ENCODE data around the gene ERI3. TPM values are rescaled to one million over a fixed set of nuclear protein-coding genes. Genes with fewer than 3 reads are reported as not detected.

The ERI3 gene
- total RNA-seq, 1 experiment from 2014 or later = 74.2 TPM

DNA sequence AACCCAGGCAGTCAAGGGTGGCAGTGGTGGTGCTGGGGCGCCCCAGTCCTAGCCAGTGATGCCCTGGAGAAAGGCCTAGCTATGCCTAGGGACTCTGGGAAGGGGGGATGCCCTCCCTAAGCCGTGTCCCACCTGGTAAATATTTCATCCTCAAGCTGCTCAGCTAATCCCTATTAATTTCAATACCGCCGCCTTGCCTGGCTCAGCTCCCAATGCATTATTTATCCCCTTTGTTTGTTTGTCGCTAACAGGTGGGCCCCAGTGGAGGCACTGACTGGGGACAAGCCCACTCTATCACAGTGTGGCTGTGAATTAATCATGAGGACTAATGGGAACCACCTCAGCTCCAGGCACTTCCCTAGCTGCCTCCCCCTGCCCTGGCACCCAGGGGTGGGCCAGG is 119.2 kb downstream of the ERI3 start:
- ChIA-PET RAD21 (ENCODE audit: low non-redundant PET in 1 of 2, low total read pairs in 2 of 2, uncharacterized antibody in 2 of 2, unreplicated experiment in 2 of 2) (no interaction called here), CTCF (no interaction called here), POLR2A (no interaction called here)
- intact Hi-C loops (cut with micrococcal nuclease) = loop anchor here (5.0 kb wide), 1 partner anchor 144 kb away; no protein-coding TSS in a partner anchor
- DNase-seq (ENCODE audit: low read depth, low spot score) (no peak), ATAC-seq (no peak)
- TF ChIP-seq, protein P1, sequence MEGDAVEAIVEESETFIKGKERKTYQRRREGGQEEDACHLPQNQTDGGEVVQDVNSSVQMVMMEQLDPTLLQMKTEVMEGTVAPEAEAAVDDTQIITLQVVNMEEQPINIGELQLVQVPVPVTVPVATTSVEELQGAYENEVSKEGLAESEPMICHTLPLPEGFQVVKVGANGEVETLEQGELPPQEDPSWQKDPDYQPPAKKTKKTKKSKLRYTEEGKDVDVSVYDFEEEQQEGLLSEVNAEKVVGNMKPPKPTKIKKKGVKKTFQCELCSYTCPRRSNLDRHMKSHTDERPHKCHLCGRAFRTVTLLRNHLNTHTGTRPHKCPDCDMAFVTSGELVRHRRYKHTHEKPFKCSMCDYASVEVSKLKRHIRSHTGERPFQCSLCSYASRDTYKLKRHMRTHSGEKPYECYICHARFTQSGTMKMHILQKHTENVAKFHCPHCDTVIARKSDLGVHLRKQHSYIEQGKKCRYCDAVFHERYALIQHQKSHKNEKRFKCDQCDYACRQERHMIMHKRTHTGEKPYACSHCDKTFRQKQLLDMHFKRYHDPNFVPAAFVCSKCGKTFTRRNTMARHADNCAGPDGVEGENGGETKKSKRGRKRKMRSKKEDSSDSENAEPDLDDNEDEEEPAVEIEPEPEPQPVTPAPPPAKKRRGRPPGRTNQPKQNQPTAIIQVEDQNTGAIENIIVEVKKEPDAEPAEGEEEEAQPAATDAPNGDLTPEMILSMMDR (IDR thresholded peaks at IDR 0.05 in 2 of 3, conservative IDR thresholded peaks at IDR 0.05 in 1 of 3; ENCODE audit: borderline replicate concordance in 1 of 3, insufficient read depth in 1 of 3, low read depth in 2 of 3, low read length in 2 of 3) = no peak
- TF ChIP-seq CBX3 (IDR thresholded peaks at IDR 0.05; ENCODE audit: low read depth) = no peak
- TF ChIP-seq, protein P2, sequence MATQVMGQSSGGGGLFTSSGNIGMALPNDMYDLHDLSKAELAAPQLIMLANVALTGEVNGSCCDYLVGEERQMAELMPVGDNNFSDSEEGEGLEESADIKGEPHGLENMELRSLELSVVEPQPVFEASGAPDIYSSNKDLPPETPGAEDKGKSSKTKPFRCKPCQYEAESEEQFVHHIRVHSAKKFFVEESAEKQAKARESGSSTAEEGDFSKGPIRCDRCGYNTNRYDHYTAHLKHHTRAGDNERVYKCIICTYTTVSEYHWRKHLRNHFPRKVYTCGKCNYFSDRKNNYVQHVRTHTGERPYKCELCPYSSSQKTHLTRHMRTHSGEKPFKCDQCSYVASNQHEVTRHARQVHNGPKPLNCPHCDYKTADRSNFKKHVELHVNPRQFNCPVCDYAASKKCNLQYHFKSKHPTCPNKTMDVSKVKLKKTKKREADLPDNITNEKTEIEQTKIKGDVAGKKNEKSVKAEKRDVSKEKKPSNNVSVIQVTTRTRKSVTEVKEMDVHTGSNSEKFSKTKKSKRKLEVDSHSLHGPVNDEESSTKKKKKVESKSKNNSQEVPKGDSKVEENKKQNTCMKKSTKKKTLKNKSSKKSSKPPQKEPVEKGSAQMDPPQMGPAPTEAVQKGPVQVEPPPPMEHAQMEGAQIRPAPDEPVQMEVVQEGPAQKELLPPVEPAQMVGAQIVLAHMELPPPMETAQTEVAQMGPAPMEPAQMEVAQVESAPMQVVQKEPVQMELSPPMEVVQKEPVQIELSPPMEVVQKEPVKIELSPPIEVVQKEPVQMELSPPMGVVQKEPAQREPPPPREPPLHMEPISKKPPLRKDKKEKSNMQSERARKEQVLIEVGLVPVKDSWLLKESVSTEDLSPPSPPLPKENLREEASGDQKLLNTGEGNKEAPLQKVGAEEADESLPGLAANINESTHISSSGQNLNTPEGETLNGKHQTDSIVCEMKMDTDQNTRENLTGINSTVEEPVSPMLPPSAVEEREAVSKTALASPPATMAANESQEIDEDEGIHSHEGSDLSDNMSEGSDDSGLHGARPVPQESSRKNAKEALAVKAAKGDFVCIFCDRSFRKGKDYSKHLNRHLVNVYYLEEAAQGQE (IDR thresholded peaks at IDR 0.05; ENCODE audit: low read depth) = no peak
- no peak for TF ChIP-seq ELF1 (IDR thresholded peaks at IDR 0.05; ENCODE audit: borderline replicate concordance, low read depth)
- no peak for TF ChIP-seq CEBPB (IDR thresholded peaks at IDR 0.05; ENCODE audit: low read depth)
- no peak for TF ChIP-seq FOSL1 (IDR thresholded peaks at IDR 0.05; ENCODE audit: low read depth)
- TF ChIP-seq SP1 (IDR thresholded peaks at IDR 0.05; ENCODE audit: low read depth) = no peak
- TF ChIP-seq, protein P3, sequence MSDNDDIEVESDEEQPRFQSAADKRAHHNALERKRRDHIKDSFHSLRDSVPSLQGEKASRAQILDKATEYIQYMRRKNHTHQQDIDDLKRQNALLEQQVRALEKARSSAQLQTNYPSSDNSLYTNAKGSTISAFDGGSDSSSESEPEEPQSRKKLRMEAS (IDR thresholded peaks at IDR 0.05) = no peak
- TF ChIP-seq ZNF274 (IDR thresholded peaks at IDR 0.05; ENCODE audit: low read depth, low read length) = no peak
- TF ChIP-seq, protein P4, sequence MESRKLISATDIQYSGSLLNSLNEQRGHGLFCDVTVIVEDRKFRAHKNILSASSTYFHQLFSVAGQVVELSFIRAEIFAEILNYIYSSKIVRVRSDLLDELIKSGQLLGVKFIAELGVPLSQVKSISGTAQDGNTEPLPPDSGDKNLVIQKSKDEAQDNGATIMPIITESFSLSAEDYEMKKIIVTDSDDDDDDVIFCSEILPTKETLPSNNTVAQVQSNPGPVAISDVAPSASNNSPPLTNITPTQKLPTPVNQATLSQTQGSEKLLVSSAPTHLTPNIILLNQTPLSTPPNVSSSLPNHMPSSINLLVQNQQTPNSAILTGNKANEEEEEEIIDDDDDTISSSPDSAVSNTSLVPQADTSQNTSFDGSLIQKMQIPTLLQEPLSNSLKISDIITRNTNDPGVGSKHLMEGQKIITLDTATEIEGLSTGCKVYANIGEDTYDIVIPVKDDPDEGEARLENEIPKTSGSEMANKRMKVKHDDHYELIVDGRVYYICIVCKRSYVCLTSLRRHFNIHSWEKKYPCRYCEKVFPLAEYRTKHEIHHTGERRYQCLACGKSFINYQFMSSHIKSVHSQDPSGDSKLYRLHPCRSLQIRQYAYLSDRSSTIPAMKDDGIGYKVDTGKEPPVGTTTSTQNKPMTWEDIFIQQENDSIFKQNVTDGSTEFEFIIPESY (IDR thresholded peaks at IDR 0.05; ENCODE audit: extremely low read depth, insufficient replicate concordance, low read length) = no peak
- no peak for TF ChIP-seq EZH2phosphoT487 (IDR thresholded peaks at IDR 0.05; ENCODE audit: borderline replicate concordance)
- no peak for TF ChIP-seq RAD21 (IDR thresholded peaks at IDR 0.05; ENCODE audit: low read depth)
- TF ChIP-seq SRF (IDR thresholded peaks at IDR 0.05; ENCODE audit: low read depth) = no peak
- TF ChIP-seq EGR1 (IDR thresholded peaks at IDR 0.05; ENCODE audit: low read depth) = no peak
- no peak for TF ChIP-seq EZH2 (IDR thresholded peaks at IDR 0.05)
- no peak for TF ChIP-seq ZFX (IDR thresholded peaks at IDR 0.05)
- peaks cover 19 to 22% of the 10 kb centered on the region in 2 experiments for H3K4me1 ChIP-seq (ENCODE audit: control insufficient read depth in 1 of 2, insufficient read depth in 2 of 2, low read length in 2 of 2)
- no peaks in the 10 kb centered on the region for H4K20me1 ChIP-seq (ENCODE audit: insufficient read depth)
- no peaks in the 10 kb centered on the region for H3K9me2 ChIP-seq (ENCODE audit: insufficient read depth)
- H3K9ac ChIP-seq (ENCODE audit: low read length) = no peak overlapping the region
- 0 out of 4 replicates have a peak, but pooled peaks cover 0 to 5% of the 10 kb centered on the region in 2 experiments for H3K36me3 ChIP-seq (ENCODE audit: control insufficient read depth in 1 of 2, insufficient read depth in 2 of 2, low read length in 2 of 2)
- H3K4me3 ChIP-seq (replicated peaks in 1 of 2; ENCODE audit: low read depth in 1 of 2, low read length in 2 of 2) = no peak overlapping the region
- no peak overlapping the region for H2AFZ ChIP-seq (ENCODE audit: low read depth, low read length, poor library complexity, severe bottlenecking)
- H3K4me2 ChIP-seq (ENCODE audit: low read length) = no peak overlapping the region
- BruUV-seq (replicated peaks) = no TSS peak
- no peaks in the 10 kb centered on the region for H3K9me3 ChIP-seq (ENCODE audit: control insufficient read depth in 1 of 2, insufficient read depth in 1 of 2, low read depth in 1 of 2, low read length in 2 of 2)
- no peaks in the 10 kb centered on the region for H3K79me2 ChIP-seq (ENCODE audit: insufficient read depth, low read length)
- no peaks in the 10 kb centered on the region for H3K27me3 ChIP-seq (ENCODE audit: insufficient read depth, low read length)
- no peak overlapping the region for H3K27ac ChIP-seq (ENCODE audit: low read depth, low read length)

Measured in HCT116 (cell line).